ENCODE measurements around the gene CTU2. TPM values are rescaled to one million over a fixed set of nuclear protein-coding genes. Genes with fewer than 3 reads are reported as not detected.

Gene CTU2
- total RNA-seq, 2 experiments from 2014 or later, result 37.1 to 37.8 TPM

- ChIA-PET CTCF (interaction anchor here (1.7 kb wide), 1 partner anchor 20 kb away, joined by 4 read pairs; no protein-coding TSS in a partner anchor), POLR2A (interaction anchor here (0.9 to 1.0 kb wide), 2 partner anchors 8 to 21 kb away, joined by 3 read pairs; no protein-coding TSS in a partner anchor)
- H3K4me3 Mint-ChIP-seq, result no peak overlapping the region
- intact Hi-C loops (cut with micrococcal nuclease), result no loop called here
- TF ChIP-seq, protein P1, sequence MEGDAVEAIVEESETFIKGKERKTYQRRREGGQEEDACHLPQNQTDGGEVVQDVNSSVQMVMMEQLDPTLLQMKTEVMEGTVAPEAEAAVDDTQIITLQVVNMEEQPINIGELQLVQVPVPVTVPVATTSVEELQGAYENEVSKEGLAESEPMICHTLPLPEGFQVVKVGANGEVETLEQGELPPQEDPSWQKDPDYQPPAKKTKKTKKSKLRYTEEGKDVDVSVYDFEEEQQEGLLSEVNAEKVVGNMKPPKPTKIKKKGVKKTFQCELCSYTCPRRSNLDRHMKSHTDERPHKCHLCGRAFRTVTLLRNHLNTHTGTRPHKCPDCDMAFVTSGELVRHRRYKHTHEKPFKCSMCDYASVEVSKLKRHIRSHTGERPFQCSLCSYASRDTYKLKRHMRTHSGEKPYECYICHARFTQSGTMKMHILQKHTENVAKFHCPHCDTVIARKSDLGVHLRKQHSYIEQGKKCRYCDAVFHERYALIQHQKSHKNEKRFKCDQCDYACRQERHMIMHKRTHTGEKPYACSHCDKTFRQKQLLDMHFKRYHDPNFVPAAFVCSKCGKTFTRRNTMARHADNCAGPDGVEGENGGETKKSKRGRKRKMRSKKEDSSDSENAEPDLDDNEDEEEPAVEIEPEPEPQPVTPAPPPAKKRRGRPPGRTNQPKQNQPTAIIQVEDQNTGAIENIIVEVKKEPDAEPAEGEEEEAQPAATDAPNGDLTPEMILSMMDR (IDR thresholded peaks at IDR 0.05), result no peak
- peaks cover 2% of the 10 kb centered on the region for H3K36me3 Mint-ChIP-seq (ENCODE audit: low read depth)
- DNase-seq (no peak), ATAC-seq (no peak)
- H3K27me3 Mint-ChIP-seq, result no peaks in the 10 kb centered on the region
- H3K27ac Mint-ChIP-seq, result no peak overlapping the region
- no peaks in the 10 kb centered on the region for H3K9me3 Mint-ChIP-seq
- peaks cover 27% of the 10 kb centered on the region for H3K4me1 Mint-ChIP-seq (ENCODE audit: low read depth)
Measured at GRCh38 chr16:88762941-88763340, 56.6 kb downstream of the CTU2 start.

GRCh38 chr16:88763502-88764053 lies 57.3 kb downstream of the CTU2 start:
- peaks cover 27% of the 10 kb centered on the region for H3K4me1 Mint-ChIP-seq (ENCODE audit: low read depth)
- DNase-seq, result no peak
- POLR2A ChIA-PET, result interaction anchor here (1.6 kb wide), 1 partner anchor 17 kb away, joined by 6 read pairs; no protein-coding TSS in a partner anchor
- intact Hi-C loops (cut with micrococcal nuclease), result no loop called here
- H3K27ac Mint-ChIP-seq, result no peak overlapping the region
- ATAC-seq, result no peak
- TF ChIP-seq, protein P1 (IDR thresholded peaks at IDR 0.05), result no peak
- no peak overlapping the region for H3K4me3 Mint-ChIP-seq
- peaks cover 2% of the 10 kb centered on the region for H3K36me3 Mint-ChIP-seq (ENCODE audit: low read depth)
- no peaks in the 10 kb centered on the region for H3K9me3 Mint-ChIP-seq
- no peaks in the 10 kb centered on the region for H3K27me3 Mint-ChIP-seq
- CTCF ChIA-PET, result interaction anchor here (1.7 kb wide), 2 partner anchors 9 to 20 kb away, joined by 4 to 8 read pairs; no protein-coding TSS in a partner anchor

DNA sequence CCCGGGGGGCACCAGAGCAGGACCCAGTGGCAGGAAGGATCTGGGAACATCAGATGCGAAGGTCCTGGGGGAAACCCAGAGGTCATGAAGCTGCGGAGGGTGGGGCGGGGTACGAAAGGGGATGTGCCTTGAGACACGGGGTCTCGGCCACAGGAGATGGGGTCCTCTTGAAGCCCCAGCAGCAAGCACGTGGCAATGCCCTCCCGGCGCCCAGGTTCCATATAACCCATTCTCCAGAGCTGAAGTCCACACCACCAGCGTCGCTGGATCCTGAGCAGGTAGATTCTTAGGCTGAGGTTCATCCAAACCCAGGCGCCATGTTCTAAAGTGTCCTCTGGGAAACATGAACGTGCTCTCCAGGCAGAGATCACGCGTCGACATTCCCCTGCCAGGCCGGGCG lies 57.8 kb downstream of the CTU2 start:
- CTCF ChIA-PET, result interaction anchor here (1.7 kb wide), 2 partner anchors 9 to 21 kb away, joined by 4 to 8 read pairs; no protein-coding TSS in a partner anchor
- no peaks in the 10 kb centered on the region for H3K27me3 Mint-ChIP-seq
- H3K9me3 Mint-ChIP-seq, result no peaks in the 10 kb centered on the region
- no peak overlapping the region for H3K27ac Mint-ChIP-seq
- intact Hi-C loops (cut with micrococcal nuclease), result no loop called here
- DNase-seq (no peak), ATAC-seq (no peak)
- peaks cover 2% of the 10 kb centered on the region for H3K36me3 Mint-ChIP-seq (ENCODE audit: low read depth)
- TF ChIP-seq, protein P1 (IDR thresholded peaks at IDR 0.05), result no peak
- H3K4me1 Mint-ChIP-seq (ENCODE audit: low read depth), result peaks cover 25% of the 10 kb centered on the region
- H3K4me3 Mint-ChIP-seq, result no peak overlapping the region
- POLR2A ChIA-PET, result interaction anchor here (1.6 kb wide), 1 partner anchor 17 kb away, joined by 6 read pairs; no protein-coding TSS in a partner anchor

DNA sequence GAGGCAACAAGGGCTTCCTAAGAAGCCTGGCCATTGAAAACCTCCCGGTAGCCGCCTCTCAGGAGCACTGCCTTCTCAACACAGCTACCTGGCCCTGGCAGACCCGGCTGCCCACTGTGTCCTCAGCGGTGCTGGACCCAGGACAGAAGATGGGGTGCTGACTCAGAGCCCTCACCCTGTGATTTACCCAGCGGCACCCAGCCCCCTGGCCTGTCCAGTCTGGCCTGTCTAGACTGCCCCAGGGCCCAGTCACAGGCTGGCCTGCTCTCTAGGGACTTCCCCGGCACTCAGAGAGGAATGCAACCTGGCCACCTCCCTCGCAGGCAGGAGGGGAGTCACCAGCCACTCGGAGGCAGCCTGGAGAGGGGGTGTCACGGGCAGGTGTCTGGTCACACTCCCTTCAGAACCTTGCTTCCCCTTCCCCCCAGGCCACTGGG lies 58.6 kb downstream of the CTU2 start:
- POLR2A ChIA-PET, result interaction anchor here (1.6 kb wide), 1 partner anchor 16 kb away, joined by 6 read pairs; no protein-coding TSS in a partner anchor
- Mint-ChIP-seq H3K27ac (no peak overlapping the region), H3K9me3 (no peaks in the 10 kb centered on the region), H3K27me3 (no peaks in the 10 kb centered on the region), H3K4me3 (no peak overlapping the region), H3K36me3 (ENCODE audit: low read depth) (no peaks in the 10 kb centered on the region), H3K4me1 (ENCODE audit: low read depth) (peaks cover 26% of the 10 kb centered on the region)
- intact Hi-C loops (cut with micrococcal nuclease), result no loop called here
- no peak for ATAC-seq
- TF ChIP-seq, protein P1 (IDR thresholded peaks at IDR 0.05), result no peak
- no peak for DNase-seq
- CTCF ChIA-PET, result interaction anchor here (1.7 kb wide), 1 partner anchor 10 kb away, joined by 8 read pairs; no protein-coding TSS in a partner anchor

Small RNAs within 50 kb of the gene (microRNA-seq; reads per million reads assigned to microRNA genes)
- not detected for gene MIR4722 (ENCODE audit: borderline microRNAs expressed, borderline replicate concordance)

Other genes with a start within 250 kb of the CTU2 start
- 10 to 100 TPM; 67.7 to 73.5 TPM for gene ZC3H18, start 136.1 kb upstream of the CTU2 start, total RNA-seq
- gene IL17C, start 67.9 kb upstream of the CTU2 start, total RNA-seq, result under 1 TPM in 1 of 2 experiments, not detected in 1; 0.31 TPM
- gene CYBA, start 55.5 kb upstream of the CTU2 start, total RNA-seq, result 100 to 1,000 TPM; 230 to 236 TPM
- gene MVD, start 43.4 kb upstream of the CTU2 start, total RNA-seq, result 10 to 100 TPM; 83.1 to 89.9 TPM
- 1 to 10 TPM; 5.2 to 5.3 TPM for gene SNAI3, start 20.0 kb upstream of the CTU2 start, total RNA-seq
- gene RNF166, start 95 bp upstream of the CTU2 start, total RNA-seq, result 10 to 100 TPM; 80.7 to 82.4 TPM
- 10 to 100 TPM; 87.7 to 91.8 TPM for gene PIEZO1, start 78.7 kb downstream of the CTU2 start, total RNA-seq
- gene CDT1, start 97.3 kb downstream of the CTU2 start, total RNA-seq, result 100 to 1,000 TPM; 180 to 182 TPM
- 100 to 1,000 TPM; 236 to 240 TPM for gene APRT, start 105.4 kb downstream of the CTU2 start, total RNA-seq
- gene GALNS, start 150.4 kb downstream of the CTU2 start, total RNA-seq, result 10 to 100 TPM; 24.5 to 25.4 TPM
- gene TRAPPC2L, start 150.6 kb downstream of the CTU2 start, total RNA-seq, result 10 to 100 TPM; 56.4 to 61.9 TPM
- not detected for gene PABPN1L, start 160.2 kb downstream of the CTU2 start, total RNA-seq